Activated CD8-positive, alpha-beta memory T cell treated with anti-CD3 and anti-CD28 coated beads, Interleukin-2, amount 50 U/mL, for 4 hours (primary cell): Measurements from ENCODE around the gene HS3ST1.

ENCODE experiments used
- DNase-seq: peaks from one replicate; pipeline ENCODE4 v3.0.0-alpha.2; 2020

HS3ST1 gene

GRCh38 chr4:11430536-11430935, 1.8 kb upstream of the HS3ST1 start:
- DNase-seq, result no peak

GRCh38 chr4:11429699-11430045, 978 bp upstream of the HS3ST1 start:
- no peak for DNase-seq

- DNase-seq, result no peak
These were observed 405 bp upstream of the HS3ST1 start for GRCh38 chr4:11428899-11429698.

- DNase-seq, result no peak
These were observed 1.3 kb downstream of the HS3ST1 start for GRCh38 chr4:11427121-11427996.

- DNase-seq, result no peak
These were observed 2.0 kb downstream of the HS3ST1 start for GRCh38 chr4:11426731-11427120.

- no peak for DNase-seq
These were observed 2.7 kb downstream of the HS3ST1 start for GRCh38 chr4:11426003-11426402.

GRCh38 chr4:11424856-11425255, 3.8 kb downstream of the HS3ST1 start:
- no peak for DNase-seq

GRCh38 chr4:11424000-11424399, 4.7 kb downstream of the HS3ST1 start:
- DNase-seq, result no peak

- no peak for DNase-seq
These were observed 5.2 kb downstream of the HS3ST1 start for GRCh38 chr4:11423465-11423864.

GRCh38 chr4:11421116-11421515, 7.6 kb downstream of the HS3ST1 start:
- no peak for DNase-seq

- DNase-seq, result no peak
These were observed 8.4 kb downstream of the HS3ST1 start for GRCh38 chr4:11420327-11420726.

- no peak for DNase-seq
These were observed 10.1 kb downstream of the HS3ST1 start for GRCh38 chr4:11418610-11419009.

GRCh38 chr4:11416767-11417113, 12.0 kb downstream of the HS3ST1 start:
- DNase-seq, result no peak

GRCh38 chr4:11416071-11416766, 12.5 kb downstream of the HS3ST1 start:
- DNase-seq, result no peak

GRCh38 chr4:11415409-11416070, 13.2 kb downstream of the HS3ST1 start:
- no peak for DNase-seq

GRCh38 chr4:11412211-11412610, 16.5 kb downstream of the HS3ST1 start:
- DNase-seq, result no peak

GRCh38 chr4:11409632-11410031, 19.1 kb downstream of the HS3ST1 start:
- DNase-seq, result no peak

GRCh38 chr4:11408233-11408967, 20.3 kb downstream of the HS3ST1 start:
- DNase-seq, result no peak

- no peak for DNase-seq
These were observed 21.1 kb downstream of the HS3ST1 start for GRCh38 chr4:11407551-11407950.

- no peak for DNase-seq
These were observed 24.3 kb downstream of the HS3ST1 start for GRCh38 chr4:11404431-11404830.

- DNase-seq, result no peak
These were observed 26.5 kb downstream of the HS3ST1 start for GRCh38 chr4:11402192-11402591.

- no peak for DNase-seq
These were observed 29.2 kb downstream of the HS3ST1 start for GRCh38 chr4:11399461-11399971.
